DOHH2 (cell line): ENCODE data around the gene DNAH3.

ENCODE experiments used
- CTCF ChIP-seq: fragments of 200-600 bp; sonication (generic); IDR thresholded peaks from one replicate; pipeline ENCODE4 v1.5.1; 2014; ENCODE audit warnings: antibody characterized with exemption, mild to moderate bottlenecking, low read depth, low read length; ENCODE audit not compliant: poor library complexity, severe bottlenecking
- EZH2phosphoT487 ChIP-seq: fragments of 200-600 bp; sonication (generic); IDR thresholded peaks from 2 replicates; pipeline ENCODE4 v1.6.1; 2017; ENCODE audit warnings: borderline replicate concordance, mild to moderate bottlenecking, antibody characterized with exemption, low read length, moderate library complexity, mixed read lengths

GRCh38 chr16:20948444-20948843 is 202.2 kb downstream of the DNAH3 start:
- TF ChIP-seq CTCF (no peak), EZH2phosphoT487 (no peak)
